Suprapubic skin (tissue), 4 donors: ENCODE measurements around the gene PYROXD2. TPM values are rescaled to one million over a fixed set of nuclear protein-coding genes. Genes with fewer than 3 reads are reported as not detected.

Source experiments
- DNase-seq, 2 donors: peaks; one replicate each; pipeline ENCODE4 v3.0.0-alpha.2; 2019; ENCODE audit warnings: low spot score in 2 of 2
- H3K27ac ChIP-seq: fragments of 200-600 bp; sonication (generic); one replicate; pipeline ENCODE4 v1.5.1; 2019
- H3K27me3 ChIP-seq: fragments of 200-600 bp; sonication (generic); one replicate; pipeline ENCODE4 v1.5.1; 2019
- H3K36me3 ChIP-seq: fragments of 200-600 bp; sonication (generic); one replicate; pipeline ENCODE4 v1.5.1; 2019
- H3K4me1 ChIP-seq: fragments of 200-600 bp; sonication (generic); one replicate; pipeline ENCODE4 v1.5.1; 2019
- H3K4me3 ChIP-seq: fragments of 200-600 bp; sonication (generic); one replicate; pipeline ENCODE4 v1.5.1; 2019; ENCODE audit warnings: mild to moderate bottlenecking
- H3K9me3 ChIP-seq: fragments of 200-600 bp; sonication (generic); one replicate; pipeline ENCODE4 v1.5.1; 2019
- CTCF ChIP-seq, 2 donors: fragments of 200-600 bp in 1 of 2; fragments of 450-650 bp in 1 of 2; sonication (generic) in 1 of 2; IDR thresholded peaks; one replicate each; pipeline ENCODE4 v1.5.1; 2016 to 2019; ENCODE audit warnings: antibody characterized with exemption in 2 of 2, mild to moderate bottlenecking in 1 of 2, moderate library complexity in 1 of 2
- EP300 ChIP-seq: sonication (generic); formaldehyde crosslinking; IDR thresholded peaks from one replicate; pipeline ENCODE4 v1.6.1; 2017; ENCODE audit warnings: antibody characterized with exemption
- POLR2A ChIP-seq, 2 donors: fragments of 450-650 bp; IDR thresholded peaks; one replicate each; pipeline ENCODE4 v1.6.1; 2017; ENCODE audit warnings: antibody characterized with exemption in 2 of 2, mild to moderate bottlenecking in 2 of 2, moderate library complexity in 2 of 2
- POLR2AphosphoS5 ChIP-seq, 3 donors: sonication (generic); formaldehyde crosslinking; IDR thresholded peaks; one replicate each; pipeline ENCODE4 v1.6.1; 2017; ENCODE audit warnings: antibody characterized with exemption in 3 of 3
- WGBS: methylation state at CpG from one replicate; pipeline ENCODE4 v1.1.5; 2018; 5-methylcytosine and 5-hydroxymethylcytosine counted together
- total RNA-seq, 4 donors: library from RNA; depleted of rRNA; stranded (reverse); fragments of >200 nt; gene quantifications; one replicate each; pipeline ENCODE4 v1.1.0, GENCODE V29; 2016

The PYROXD2 gene
- 10 to 100 TPM in 1 of 4 donors, 1 to 10 TPM in 3; 4.3 to 20.3 (median 5.2) TPM for total RNA-seq

- H3K36me3 ChIP-seq, result peaks cover 38% of the 10 kb centered on the region
- peak within 1 kb of the TSS; percentile 68 for H3K27ac ChIP-seq
- WGBS, result 0% methylated on average over 7 of the region's 25 CpGs
- H3K4me1 ChIP-seq, result peaks cover 22% of the 10 kb centered on the region
- peak; percentile 94 for DNase-seq
- peak within 1 kb of the TSS; percentile 54 for H3K4me3 ChIP-seq
- no peaks in the 10 kb centered on the region for H3K9me3 ChIP-seq
- no peaks in the 10 kb centered on the region for H3K27me3 ChIP-seq
- TF ChIP-seq POLR2AphosphoS5 (IDR thresholded peaks at IDR 0.05), result peak in 1 of 3 donors; percentile 67
- no peak for TF ChIP-seq EP300
- TF ChIP-seq CTCF (IDR thresholded peaks at IDR 0.05), result no peak
- TF ChIP-seq POLR2A (IDR thresholded peaks at IDR 0.05), result peak in 1 of 2 donors; percentile 50
Measured at GRCh38 chr10:98414932-98415730, at the start of gene PYROXD2. PYROXD2 (minus strand) TSS chr10:98415182; CDS start chr10:98415135, 47 bp downstream.

- DNase-seq, result no peak
- 75% methylated on average over 8 of the region's 8 CpGs for WGBS
- Histone ChIP-seq H3K36me3 (no peaks in the 10 kb centered on the region), H3K27me3 (no peaks in the 10 kb centered on the region), H3K4me3 (no peak overlapping the region), H3K4me1 (peaks cover 18% of the 10 kb centered on the region), H3K9me3 (no peaks in the 10 kb centered on the region), H3K27ac (no peak overlapping the region)
- TF ChIP-seq CTCF (IDR thresholded peaks at IDR 0.05), result no peak
- TF ChIP-seq EP300, result no peak
- TF ChIP-seq POLR2A (IDR thresholded peaks at IDR 0.05), result no peak
- TF ChIP-seq POLR2AphosphoS5 (IDR thresholded peaks at IDR 0.05), result no peak
Measured at GRCh38 chr10:98463976-98464754, 49.2 kb upstream of the PYROXD2 start.

- Histone ChIP-seq H3K27ac (no peak overlapping the region), H3K27me3 (no peaks in the 10 kb centered on the region), H3K36me3 (no peaks in the 10 kb centered on the region), H3K4me1 (peaks cover 16% of the 10 kb centered on the region), H3K9me3 (no peaks in the 10 kb centered on the region), H3K4me3 (no peak overlapping the region)
- WGBS, result 94% methylated on average over 6 of the region's 6 CpGs
- no peak for TF ChIP-seq POLR2A (IDR thresholded peaks at IDR 0.05)
- no peak for TF ChIP-seq CTCF (IDR thresholded peaks at IDR 0.05)
- TF ChIP-seq EP300, result no peak
- no peak for TF ChIP-seq POLR2AphosphoS5 (IDR thresholded peaks at IDR 0.05)
- no peak for DNase-seq
Measured at GRCh38 chr10:98463016-98463415, 48.0 kb upstream of the PYROXD2 start.

- Histone ChIP-seq H3K9me3 (no peaks in the 10 kb centered on the region), H3K27me3 (peaks cover 6% of the 10 kb centered on the region), H3K36me3 (no peaks in the 10 kb centered on the region), H3K27ac (no peak overlapping the region), H3K4me1 (peaks cover 7% of the 10 kb centered on the region), H3K4me3 (no peak overlapping the region)
- DNase-seq, result no peak
- 87% methylated on average over 3 of the region's 3 CpGs for WGBS
- TF ChIP-seq POLR2AphosphoS5 (IDR thresholded peaks at IDR 0.05), result no peak
- no peak for TF ChIP-seq CTCF (IDR thresholded peaks at IDR 0.05)
- TF ChIP-seq POLR2A (IDR thresholded peaks at IDR 0.05), result no peak
- no peak for TF ChIP-seq EP300
Measured at GRCh38 chr10:98461500-98461842, 46.5 kb upstream of the PYROXD2 start.
